GM12878 (cell line): ENCODE data around the gene LCORL. TPM values are rescaled to one million over a fixed set of nuclear protein-coding genes. Genes with fewer than 3 reads are reported as not detected.

Experiments
- BRCA1 ChIP-seq: IDR thresholded peaks from 2 replicates; pipeline ENCODE4 v1.6.1; 2011; ENCODE audit warnings: low read depth, low read length, improper control_type of control experiment
- CBFB ChIP-seq: IDR thresholded peaks from 2 replicates; pipeline ENCODE4 v1.6.1; 2016; ENCODE audit warnings: antibody characterized with exemption, low read depth
- CREM ChIP-seq: IDR thresholded peaks from 2 replicates; pipeline ENCODE4 v1.6.1; 2014; ENCODE audit warnings: antibody characterized with exemption, low read depth
- DPF2 ChIP-seq: fragments of 450-650 bp; IDR thresholded peaks from 2 replicates; pipeline ENCODE4 v1.6.1; 2017; ENCODE audit warnings: mild to moderate bottlenecking
- EP300 ChIP-seq, 2 experiments: fragments of 150-350 bp in 1 of 2; IDR thresholded peaks; 2 replicates each; pipeline ENCODE4 v1.6.1; 2011 to 2012; ENCODE audit warnings: low read depth in 2 of 2, low read length in 2 of 2, borderline replicate concordance in 1 of 2, improper control_type of control experiment in 1 of 2, inconsistent platforms in 1 of 2; ENCODE audit not compliant: control insufficient read depth in 1 of 2
- ETV6 ChIP-seq, 2 experiments: fragments of 450-650 bp in 1 of 2; IDR thresholded peaks in 1 of 2; conservative IDR thresholded peaks in 1 of 2; 2 replicates each; pipeline ENCODE4 v1.6.1; 2014; ENCODE audit warnings: antibody characterized with exemption in 1 of 2, borderline replicate concordance in 1 of 2, low read depth in 1 of 2, mild to moderate bottlenecking in 1 of 2, moderate library complexity in 1 of 2
- FOXK2 ChIP-seq: fragments of 450-650 bp; IDR thresholded peaks from 2 replicates; pipeline ENCODE4 v1.6.1; 2017; ENCODE audit warnings: mild to moderate bottlenecking, moderate library complexity
- KLF5 ChIP-seq: fragments of 450-650 bp; IDR thresholded peaks from 2 replicates; pipeline ENCODE4 v1.6.1; 2014; ENCODE audit warnings: mild to moderate bottlenecking; ENCODE audit not compliant: partially characterized antibody
- NFIC ChIP-seq: IDR thresholded peaks from 2 replicates; pipeline ENCODE4 v1.6.1; 2012; ENCODE audit warnings: low read depth, mild to moderate bottlenecking, inconsistent platforms, low read length, moderate library complexity
- NFXL1 ChIP-seq: fragments of 450-650 bp; IDR thresholded peaks from 2 replicates; pipeline ENCODE4 v1.6.1; 2017; ENCODE audit warnings: antibody characterized with exemption, mild to moderate bottlenecking, borderline replicate concordance
- POLR2A ChIP-seq: IDR thresholded peaks from 2 replicates; pipeline ENCODE4 v1.6.1; 2011; ENCODE audit warnings: low read depth, mild to moderate bottlenecking, low read length
- POLR2AphosphoS5 ChIP-seq: IDR thresholded peaks from 2 replicates; pipeline ENCODE4 v1.6.1; 2011; ENCODE audit warnings: mild to moderate bottlenecking, low read length, inconsistent platforms
- RELA ChIP-seq: fragments of 450-650 bp; IDR thresholded peaks from 2 replicates; pipeline ENCODE4 v1.8.0; 2014; ENCODE audit warnings: borderline replicate concordance; ENCODE audit not compliant: partially characterized antibody
- SIX5 ChIP-seq: IDR thresholded peaks from 2 replicates; pipeline ENCODE4 v1.6.1; 2011; ENCODE audit warnings: mild to moderate bottlenecking, low read depth, low read length, moderate library complexity; ENCODE audit not compliant: severe bottlenecking
- SMAD1 ChIP-seq: fragments of 450-650 bp; IDR thresholded peaks from 2 replicates; pipeline ENCODE4 v1.6.1; 2018; ENCODE audit warnings: mild to moderate bottlenecking, low read depth; ENCODE audit not compliant: partially characterized antibody
- SPI1 ChIP-seq: IDR thresholded peaks from 2 replicates; pipeline ENCODE4 v1.6.1; 2011; ENCODE audit warnings: low read depth, mild to moderate bottlenecking, low read length, moderate library complexity, borderline replicate concordance; ENCODE audit not compliant: insufficient read depth
- SREBF1 ChIP-seq: IDR thresholded peaks from 2 replicates; pipeline ENCODE4 v1.6.1; 2012; ENCODE audit warnings: mild to moderate bottlenecking, low read length
- STAT1 ChIP-seq: fragments of 450-650 bp; conservative IDR thresholded peaks from 2 replicates; pipeline ENCODE4 v1.6.1; 2014; ENCODE audit warnings: antibody characterized with exemption, mild to moderate bottlenecking
- SUPT20H ChIP-seq: IDR thresholded peaks from 2 replicates; pipeline ENCODE4 v1.6.1; 2011; ENCODE audit warnings: low read depth, mild to moderate bottlenecking, low read length, moderate library complexity, borderline replicate concordance; ENCODE audit not compliant: control insufficient read depth
- TCF3 ChIP-seq: IDR thresholded peaks from 2 replicates; pipeline ENCODE4 v1.6.1; 2012; ENCODE audit warnings: low read depth, mild to moderate bottlenecking, low read length, borderline replicate concordance; ENCODE audit not compliant: insufficient read depth
- polyA plus RNA-seq, 11 experiments: library from polyadenylated mRNA; depleted of rRNA in 4 of 11; unstranded in 6 of 11; stranded (reverse) in 5 of 11; fragments of >200 nt; fragmentation: Nextera tagmentation in 4 of 11; fragmentation: Illumina TruSeq in 1 of 11; extraction: Ambion mirVana in 4 of 11; extraction: Trizol in 1 of 11; gene quantifications; 1 replicate in 1 of 11; 2 replicates in 10 of 11; pipeline versions ENCODE4 v1.2.1 to v1.2.3, GENCODE V29; 2011 to 2016; ENCODE audit warnings: inconsistent platforms in 2 of 11, missing spikeins in 2 of 11, low read depth in 1 of 11
- total RNA-seq, 4 experiments: library from RNA; depleted of rRNA in 3 of 4; stranded (reverse); fragments of >200 nt in 3 of 4; fragmentation: Illumina TruSeq in 1 of 4; extraction: Trizol in 1 of 4; gene quantifications; 2 replicates each; pipeline versions ENCODE4 v1.2.1 to v1.2.3, GENCODE V29; 2013 to 2021
- TF ChIP-seq, protein P1 (sequence below): IDR thresholded peaks from 2 replicates; pipeline ENCODE4 v1.6.1; 2011; ENCODE audit warnings: low read depth, low read length, improper control_type of control experiment, borderline replicate concordance
- TF ChIP-seq, protein P2 (sequence below): IDR thresholded peaks from 2 replicates; pipeline ENCODE4 v1.6.1; 2012; ENCODE audit warnings: low read depth, low read length, improper control_type of control experiment
- TF ChIP-seq, protein P3 (sequence below): fragments of 450-650 bp; IDR thresholded peaks from 2 replicates; pipeline ENCODE4 v1.6.1; 2017; ENCODE audit warnings: mild to moderate bottlenecking, low read depth, inconsistent platforms; ENCODE audit not compliant: poor library complexity, severe bottlenecking
- TF ChIP-seq, protein P4 (sequence below): fragments of 450-650 bp; IDR thresholded peaks from 2 replicates; pipeline ENCODE4 v1.6.1; 2017; ENCODE audit warnings: mild to moderate bottlenecking

Gene LCORL
- total and polyA plus RNA-seq, 10 of the 15 experiments (the other 5 are each of a cell fraction or from before 2014, with no cell fraction given) = 2.2 to 9.8 (median 5.9) TPM

DNA sequence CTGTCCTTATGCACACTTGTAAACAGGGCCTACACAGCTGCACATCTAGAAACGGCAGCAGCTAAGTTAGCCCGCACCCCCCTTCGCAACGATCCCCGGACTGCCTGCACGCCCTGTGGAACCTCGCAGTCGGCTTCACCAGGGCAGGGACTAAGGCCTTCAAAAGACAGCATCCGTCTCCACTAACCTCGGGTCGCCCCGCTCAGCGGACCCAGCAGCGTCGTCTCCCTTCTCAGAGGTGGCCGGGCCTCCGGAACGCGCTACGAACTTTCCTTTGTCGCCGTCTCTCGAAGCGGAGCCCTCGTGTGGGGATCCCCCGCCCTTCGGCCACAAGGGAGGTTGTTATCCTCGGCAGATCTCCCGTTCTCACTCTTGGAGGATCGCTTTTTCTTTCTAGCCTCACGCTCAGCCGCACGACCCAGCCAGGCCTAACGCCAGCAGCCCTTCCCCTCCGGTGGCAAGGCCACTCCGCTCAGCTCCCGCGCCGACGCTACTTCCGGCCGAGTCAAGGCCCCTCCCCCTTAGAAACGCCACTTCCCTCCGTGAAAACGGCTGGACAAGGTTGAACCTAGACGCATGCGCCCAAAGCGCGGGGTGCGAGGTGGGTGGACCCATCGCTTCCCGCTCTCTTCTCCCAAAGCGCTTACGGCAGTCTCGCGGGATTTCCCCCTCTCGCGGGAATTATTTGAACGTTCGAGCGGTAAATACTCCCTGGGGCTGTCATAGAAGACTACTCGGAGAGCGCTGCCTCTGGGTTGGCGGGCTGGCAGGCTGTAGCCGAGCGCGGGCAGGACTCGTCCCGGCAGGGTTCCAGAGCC, 211.1 kb downstream of the LCORL start, which contains the start of the genes DCAF16 and NCAPG (continued):
- TF ChIP-seq SIX5 = no peak
- peak; percentile 99 for TF ChIP-seq CBFB
- TF ChIP-seq SMAD1 = no peak
- peak; percentile 13 to 32; a peak in 1 of 4 replicates for TF ChIP-seq EP300 (IDR thresholded peaks at IDR 0.05; ENCODE audit: borderline replicate concordance in 1 of 2, control insufficient read depth in 1 of 2, low read depth in 2 of 2, low read length in 2 of 2)
- peak; percentile 83 for TF ChIP-seq CREM
- no peak for TF ChIP-seq SUPT20H
- no peak for TF ChIP-seq ETV6 (conservative IDR thresholded peaks at IDR 0.05 in 1 of 2, IDR thresholded peaks at IDR 0.05 in 1 of 2; ENCODE audit: borderline replicate concordance in 1 of 2, low read depth in 1 of 2)
- TF ChIP-seq, protein P1, sequence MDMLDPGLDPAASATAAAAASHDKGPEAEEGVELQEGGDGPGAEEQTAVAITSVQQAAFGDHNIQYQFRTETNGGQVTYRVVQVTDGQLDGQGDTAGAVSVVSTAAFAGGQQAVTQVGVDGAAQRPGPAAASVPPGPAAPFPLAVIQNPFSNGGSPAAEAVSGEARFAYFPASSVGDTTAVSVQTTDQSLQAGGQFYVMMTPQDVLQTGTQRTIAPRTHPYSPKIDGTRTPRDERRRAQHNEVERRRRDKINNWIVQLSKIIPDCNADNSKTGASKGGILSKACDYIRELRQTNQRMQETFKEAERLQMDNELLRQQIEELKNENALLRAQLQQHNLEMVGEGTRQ = no peak
- peak; percentile 96 for TF ChIP-seq POLR2AphosphoS5
- peak; percentile 45; the same call in 1 of the 2 replicates for TF ChIP-seq DPF2
- no peak for TF ChIP-seq RELA
- peak; percentile 83 for TF ChIP-seq SPI1
- no peak for TF ChIP-seq FOXK2
- TF ChIP-seq, protein P2, sequence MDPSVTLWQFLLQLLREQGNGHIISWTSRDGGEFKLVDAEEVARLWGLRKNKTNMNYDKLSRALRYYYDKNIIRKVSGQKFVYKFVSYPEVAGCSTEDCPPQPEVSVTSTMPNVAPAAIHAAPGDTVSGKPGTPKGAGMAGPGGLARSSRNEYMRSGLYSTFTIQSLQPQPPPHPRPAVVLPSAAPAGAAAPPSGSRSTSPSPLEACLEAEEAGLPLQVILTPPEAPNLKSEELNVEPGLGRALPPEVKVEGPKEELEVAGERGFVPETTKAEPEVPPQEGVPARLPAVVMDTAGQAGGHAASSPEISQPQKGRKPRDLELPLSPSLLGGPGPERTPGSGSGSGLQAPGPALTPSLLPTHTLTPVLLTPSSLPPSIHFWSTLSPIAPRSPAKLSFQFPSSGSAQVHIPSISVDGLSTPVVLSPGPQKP = no peak; the same call in 1 of the 2 replicates
- no peak for TF ChIP-seq SREBF1
- TF ChIP-seq NFIC = no peak; the same call in 1 of the 2 replicates
- TF ChIP-seq BRCA1 = peak; percentile 98
- TF ChIP-seq, protein P3, sequence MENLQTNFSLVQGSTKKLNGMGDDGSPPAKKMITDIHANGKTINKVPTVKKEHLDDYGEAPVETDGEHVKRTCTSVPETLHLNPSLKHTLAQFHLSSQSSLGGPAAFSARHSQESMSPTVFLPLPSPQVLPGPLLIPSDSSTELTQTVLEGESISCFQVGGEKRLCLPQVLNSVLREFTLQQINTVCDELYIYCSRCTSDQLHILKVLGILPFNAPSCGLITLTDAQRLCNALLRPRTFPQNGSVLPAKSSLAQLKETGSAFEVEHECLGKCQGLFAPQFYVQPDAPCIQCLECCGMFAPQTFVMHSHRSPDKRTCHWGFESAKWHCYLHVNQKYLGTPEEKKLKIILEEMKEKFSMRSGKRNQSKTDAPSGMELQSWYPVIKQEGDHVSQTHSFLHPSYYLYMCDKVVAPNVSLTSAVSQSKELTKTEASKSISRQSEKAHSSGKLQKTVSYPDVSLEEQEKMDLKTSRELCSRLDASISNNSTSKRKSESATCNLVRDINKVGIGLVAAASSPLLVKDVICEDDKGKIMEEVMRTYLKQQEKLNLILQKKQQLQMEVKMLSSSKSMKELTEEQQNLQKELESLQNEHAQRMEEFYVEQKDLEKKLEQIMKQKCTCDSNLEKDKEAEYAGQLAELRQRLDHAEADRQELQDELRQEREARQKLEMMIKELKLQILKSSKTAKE = no peak
- peak; percentile 39; the same call in 1 of the 2 replicates for TF ChIP-seq TCF3
- no peak for TF ChIP-seq NFXL1
- TF ChIP-seq STAT1 = no peak
- TF ChIP-seq, protein P4, sequence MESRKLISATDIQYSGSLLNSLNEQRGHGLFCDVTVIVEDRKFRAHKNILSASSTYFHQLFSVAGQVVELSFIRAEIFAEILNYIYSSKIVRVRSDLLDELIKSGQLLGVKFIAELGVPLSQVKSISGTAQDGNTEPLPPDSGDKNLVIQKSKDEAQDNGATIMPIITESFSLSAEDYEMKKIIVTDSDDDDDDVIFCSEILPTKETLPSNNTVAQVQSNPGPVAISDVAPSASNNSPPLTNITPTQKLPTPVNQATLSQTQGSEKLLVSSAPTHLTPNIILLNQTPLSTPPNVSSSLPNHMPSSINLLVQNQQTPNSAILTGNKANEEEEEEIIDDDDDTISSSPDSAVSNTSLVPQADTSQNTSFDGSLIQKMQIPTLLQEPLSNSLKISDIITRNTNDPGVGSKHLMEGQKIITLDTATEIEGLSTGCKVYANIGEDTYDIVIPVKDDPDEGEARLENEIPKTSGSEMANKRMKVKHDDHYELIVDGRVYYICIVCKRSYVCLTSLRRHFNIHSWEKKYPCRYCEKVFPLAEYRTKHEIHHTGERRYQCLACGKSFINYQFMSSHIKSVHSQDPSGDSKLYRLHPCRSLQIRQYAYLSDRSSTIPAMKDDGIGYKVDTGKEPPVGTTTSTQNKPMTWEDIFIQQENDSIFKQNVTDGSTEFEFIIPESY = no peak
- peak; percentile 100 for TF ChIP-seq POLR2A
- peak; percentile 59 for TF ChIP-seq KLF5
